ENCODE measurements around the gene DRP2.
A peak's percentile ranks its signal among the peaks of the same experiment; 100 is the strongest.
"Not testable (repeated sequence)": the region's sequence is repeated elsewhere in the genome, so short reads cannot be mapped to it uniquely, and the experiment has no call there.

Gene DRP2

GRCh38 chrX:101252634-101253033 lies 33.0 kb downstream of the DRP2 start:
- DNase-seq, result no peak

DNA sequence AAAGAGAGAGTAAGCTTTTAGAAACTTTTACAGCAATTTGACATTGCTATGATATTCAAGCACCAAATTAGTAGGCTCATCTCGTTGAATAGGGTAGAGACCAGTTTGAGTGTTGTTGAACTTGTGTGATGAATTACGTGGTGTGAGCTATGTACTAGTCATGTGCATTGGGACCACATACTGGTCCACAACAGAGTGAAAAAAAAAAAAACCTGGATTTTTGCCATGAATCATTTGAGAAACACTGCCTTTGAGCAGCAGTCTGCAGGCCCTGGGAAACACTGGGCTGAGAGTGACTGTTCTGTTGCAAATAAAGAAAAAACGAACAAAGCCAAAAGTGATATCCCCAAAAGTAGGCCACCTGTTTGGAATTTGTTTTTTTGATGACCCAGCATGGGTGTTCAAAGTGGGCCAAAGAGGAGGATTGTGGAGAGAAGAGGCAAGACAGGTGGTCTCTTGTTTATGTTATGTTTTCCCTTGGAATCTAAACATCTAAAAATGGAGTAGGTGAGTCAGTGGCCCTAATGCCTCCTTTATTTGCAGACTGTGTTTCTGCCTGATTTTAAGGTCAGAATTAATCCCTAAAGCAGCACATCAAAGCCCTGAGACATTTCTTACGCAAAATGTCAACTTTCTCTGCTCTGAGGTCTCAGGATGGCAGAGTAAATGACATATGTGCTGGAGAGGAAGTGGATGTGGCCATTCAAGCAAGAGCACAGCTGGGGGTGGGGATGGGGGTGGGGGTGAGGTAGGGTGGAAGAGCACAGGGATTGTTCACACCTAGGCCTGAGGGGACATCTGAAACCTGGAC lies 38.1 kb downstream of the DRP2 start:
- DNase-seq, result no peak

GRCh38 chrX:101258259-101258581 lies 38.6 kb downstream of the DRP2 start:
- DNase-seq, result no peak

GRCh38 chrX:101260435-101260834 lies 40.8 kb downstream of the DRP2 start:
- DNase-seq, result no peak

DNA sequence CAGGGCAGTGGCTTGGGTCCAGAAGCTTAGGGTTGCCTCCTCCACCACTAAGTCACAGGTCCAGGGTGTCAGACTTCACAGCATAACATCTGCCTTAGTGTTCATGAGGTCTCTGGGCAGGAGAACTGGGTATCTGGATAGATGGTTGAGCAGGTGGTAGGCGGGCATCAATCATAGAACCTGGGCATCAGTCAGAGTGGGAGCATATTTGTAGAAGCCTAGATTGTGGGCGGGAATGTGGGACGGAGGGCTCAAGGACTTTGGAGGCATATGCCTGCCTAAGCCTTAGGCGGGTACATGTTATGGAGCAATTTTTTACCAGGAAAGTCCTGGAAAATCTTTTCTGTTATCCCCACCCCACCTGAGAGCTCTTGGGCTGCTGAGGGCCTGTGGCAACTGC lies 43.0 kb downstream of the DRP2 start:
- DNase-seq, result no peak

- no peak for DNase-seq
These were observed 44.2 kb downstream of the DRP2 start for GRCh38 chrX:101263766-101264165.

DNA sequence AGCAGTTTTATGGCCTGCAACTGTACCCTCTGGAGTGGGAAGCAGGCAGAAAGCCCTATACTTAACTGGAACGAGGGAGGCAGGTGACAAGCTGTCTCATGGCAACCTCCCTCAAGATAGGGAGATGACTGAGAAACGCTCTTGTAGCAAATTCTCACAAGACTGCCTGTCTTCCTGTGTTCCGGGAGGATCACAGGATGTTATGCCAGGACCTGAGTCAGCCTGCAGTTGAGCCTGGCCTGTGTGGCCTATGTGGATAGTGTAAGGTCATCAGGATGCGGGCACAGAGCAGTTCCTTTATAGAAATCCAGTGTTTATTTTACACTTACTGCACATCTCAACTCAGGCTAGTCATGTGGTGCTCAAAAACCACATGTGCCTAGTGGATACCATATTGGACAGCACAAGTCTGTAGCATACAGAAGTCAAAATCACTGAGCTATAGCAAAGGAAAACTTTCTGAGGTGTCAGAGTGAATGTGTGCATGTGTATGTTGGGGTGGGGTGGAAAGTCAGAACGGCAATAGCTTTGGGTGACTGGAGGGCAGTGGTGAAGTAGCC lies 46.4 kb downstream of the DRP2 start:
- DNase-seq, result no peak

DNA sequence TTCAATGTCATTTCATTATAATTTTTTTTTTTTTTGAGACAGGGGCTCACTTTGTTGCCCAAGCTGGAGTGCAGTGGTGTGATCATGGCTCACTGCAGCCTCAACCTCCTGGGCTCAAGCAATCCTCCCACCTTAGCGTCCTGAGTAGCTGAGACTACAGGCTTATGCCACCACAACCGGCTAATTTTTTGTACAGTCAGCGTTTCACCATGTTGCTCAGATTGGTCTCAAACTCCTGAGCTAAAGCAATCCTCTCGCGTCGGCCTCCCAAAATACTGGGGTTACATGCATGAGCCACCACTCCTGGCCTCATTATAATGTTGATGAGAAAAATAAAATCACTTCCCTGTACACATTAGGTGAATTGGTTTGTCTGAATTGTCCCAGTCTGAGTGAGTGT lies 54.6 kb downstream of the DRP2 start:
- no peak for DNase-seq

- no peak for DNase-seq
These were observed 56.7 kb downstream of the DRP2 start for GRCh38 chrX:101276238-101276637.

DNA sequence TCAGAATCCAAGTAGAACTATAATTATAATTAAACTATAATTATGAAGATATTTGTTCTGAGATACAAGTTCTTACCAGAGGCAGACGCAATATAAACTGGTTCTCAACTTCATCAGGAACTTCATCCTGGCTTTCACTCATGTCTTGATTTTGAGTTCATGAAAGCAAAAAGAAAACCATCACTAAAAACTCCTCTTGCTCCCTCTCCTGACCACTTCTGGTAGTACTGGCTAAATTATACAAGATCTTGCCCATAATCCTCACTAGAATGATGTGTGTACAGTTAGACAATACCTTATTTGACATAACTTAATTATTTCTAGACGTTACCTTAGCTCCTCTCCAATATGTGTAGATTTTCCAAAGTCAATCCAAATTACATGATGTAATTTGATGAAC lies 67.8 kb downstream of the DRP2 start:
- DNase-seq, result peak; percentile 15

GRCh38 chrX:101290957-101291603 lies 71.5 kb downstream of the DRP2 start, which contains the start of gene TAF7L:
TAF7L (minus strand) TSS chrX:101291334; CDS start chrX:101287543, 3,791 bp downstream.
- no peak for DNase-seq

DNA sequence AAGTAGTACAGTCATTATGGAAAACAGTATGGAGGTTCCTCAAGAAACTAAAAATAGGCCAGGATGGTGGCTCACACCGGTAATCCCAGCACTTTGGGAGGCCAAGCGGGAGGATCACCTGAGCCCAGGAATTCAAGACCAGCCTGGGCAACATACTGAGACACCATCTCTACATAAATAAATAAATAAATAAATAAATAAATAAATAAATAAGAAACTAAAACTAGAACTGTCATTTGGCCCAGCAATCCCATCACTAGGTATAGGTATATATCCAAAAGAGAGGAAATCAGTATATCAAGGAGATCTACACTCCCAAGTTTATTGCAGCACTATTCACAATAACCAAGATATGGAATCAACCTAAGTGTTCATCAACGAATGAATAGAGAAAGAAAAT lies 76.0 kb downstream of the DRP2 start:
- not testable (repeated sequence) for DNase-seq

DNA sequence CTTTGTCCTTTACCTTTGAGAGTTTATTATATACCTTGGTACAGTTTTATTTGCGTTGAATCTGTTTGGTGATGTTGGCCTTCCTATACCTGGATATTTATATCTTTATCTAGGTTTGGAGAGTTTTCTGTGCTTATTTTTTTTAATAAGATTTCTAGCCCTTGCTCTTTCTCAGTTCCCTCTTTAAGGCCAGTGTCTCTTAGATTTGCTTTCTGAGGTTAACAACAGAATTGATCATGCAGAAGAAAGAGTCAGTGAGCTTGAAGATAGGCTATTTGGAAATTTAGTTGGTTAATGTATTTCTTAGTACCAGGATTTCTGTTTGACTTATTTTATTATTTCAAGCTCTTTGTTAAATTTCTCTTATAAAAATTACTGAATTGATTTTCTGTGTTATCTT lies 84.2 kb downstream of the DRP2 start:
- no peak for DNase-seq

Data from NCI-H146 (cell line).